HG02884 (cell line): ENCODE measurements around the gene TNFRSF4.
"Not testable (repeated sequence)": the region's sequence is repeated elsewhere in the genome, so short reads cannot be mapped to it uniquely, and the experiment has no call there.

Source experiments
- ATAC-seq: cut with Tn5 transposase; IDR thresholded peaks from one replicate; pipeline ENCODE4 v1.9.1; 2021; ENCODE audit warnings: mild to moderate bottlenecking, moderate library complexity; ENCODE audit not compliant: unreplicated experiment

TNFRSF4 gene

GRCh38 chr1:1204425-1204920 lies 9.5 kb downstream of the TNFRSF4 start:
- ATAC-seq, result no peak

DNA sequence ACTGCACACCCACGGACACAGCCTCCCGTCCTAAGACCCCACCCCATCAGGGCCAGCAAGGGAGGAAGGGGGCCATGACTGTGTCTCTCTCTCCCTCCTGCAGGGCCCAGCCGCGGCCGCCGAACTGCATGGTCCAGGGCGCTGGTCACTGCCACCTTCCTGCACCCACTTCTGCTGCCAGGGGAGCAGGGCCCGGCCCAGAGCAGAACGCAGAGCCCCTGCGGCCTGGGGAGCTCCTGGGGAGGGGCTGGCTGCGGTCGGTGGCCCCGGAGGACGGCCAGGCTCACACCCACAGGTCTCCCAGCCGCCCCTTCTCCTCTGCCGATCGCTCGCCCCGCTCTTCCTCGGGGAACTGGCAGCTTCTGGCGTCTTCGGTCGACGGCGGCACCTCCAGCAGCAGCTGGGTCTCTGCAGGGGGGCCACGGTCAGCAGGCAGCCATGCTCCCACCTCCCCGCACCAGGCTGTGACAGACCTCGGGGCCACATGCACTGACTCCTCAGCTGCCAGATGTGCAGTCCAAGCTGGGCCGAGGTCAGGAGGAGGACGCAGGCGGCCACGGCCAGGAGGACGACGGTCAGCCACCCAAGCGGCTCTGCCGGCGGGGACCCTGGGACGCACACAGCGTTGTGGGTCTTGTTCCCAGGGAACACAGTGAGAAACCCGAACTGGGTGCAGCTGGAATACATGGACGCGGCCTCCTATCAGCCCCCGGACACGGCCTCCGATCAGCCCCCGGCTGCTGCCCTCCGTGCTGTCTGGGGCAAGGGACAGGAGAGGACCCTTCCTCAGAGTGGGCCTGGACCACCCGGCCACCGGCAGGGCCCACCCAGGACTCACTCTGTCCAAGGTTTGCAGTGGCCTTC lies 10.2 kb downstream of the TNFRSF4 start:
- no peak for ATAC-seq

DNA sequence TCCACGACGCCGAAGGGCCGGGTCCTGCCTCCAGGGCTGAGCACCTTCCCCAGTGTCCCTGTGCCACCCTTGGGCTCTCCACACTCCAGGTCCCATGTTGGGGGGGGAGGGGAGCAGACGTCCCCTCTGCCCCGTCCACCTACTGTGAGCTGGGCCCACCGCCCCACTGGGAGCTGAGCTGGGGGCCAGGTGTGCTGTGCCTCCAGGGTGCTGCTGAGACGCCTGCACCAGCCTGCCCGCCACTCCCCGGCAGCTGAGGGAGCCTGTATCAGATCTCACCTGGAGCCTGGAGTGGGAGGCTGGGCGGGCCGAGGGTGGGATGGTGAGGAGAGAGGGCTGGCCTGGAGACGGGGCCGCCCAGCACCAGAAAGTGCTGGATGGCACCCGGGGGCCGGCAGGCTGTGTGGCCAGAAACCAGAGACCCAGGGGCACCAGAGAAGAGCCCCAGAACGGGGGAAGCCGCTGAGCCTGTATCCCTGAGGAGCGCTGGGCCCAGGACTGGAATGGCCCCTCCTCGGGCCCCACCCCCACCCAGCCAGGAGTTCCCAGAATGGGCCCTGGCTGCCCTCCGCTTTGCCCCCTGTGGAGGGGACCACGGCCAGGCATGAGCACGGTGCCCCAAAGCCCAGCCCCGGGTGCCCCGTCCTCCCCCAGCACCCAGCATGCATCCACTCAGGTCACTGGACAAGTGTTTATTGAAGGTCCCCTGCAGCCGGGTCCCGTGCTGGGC lies 11.0 kb downstream of the TNFRSF4 start:
- ATAC-seq, result no peak

GRCh38 chr1:1200876-1201810 lies 12.8 kb downstream of the TNFRSF4 start:
- ATAC-seq, result no peak

- no peak for ATAC-seq
Observed at GRCh38 chr1:1199961-1200875, 13.7 kb downstream of the TNFRSF4 start.

DNA sequence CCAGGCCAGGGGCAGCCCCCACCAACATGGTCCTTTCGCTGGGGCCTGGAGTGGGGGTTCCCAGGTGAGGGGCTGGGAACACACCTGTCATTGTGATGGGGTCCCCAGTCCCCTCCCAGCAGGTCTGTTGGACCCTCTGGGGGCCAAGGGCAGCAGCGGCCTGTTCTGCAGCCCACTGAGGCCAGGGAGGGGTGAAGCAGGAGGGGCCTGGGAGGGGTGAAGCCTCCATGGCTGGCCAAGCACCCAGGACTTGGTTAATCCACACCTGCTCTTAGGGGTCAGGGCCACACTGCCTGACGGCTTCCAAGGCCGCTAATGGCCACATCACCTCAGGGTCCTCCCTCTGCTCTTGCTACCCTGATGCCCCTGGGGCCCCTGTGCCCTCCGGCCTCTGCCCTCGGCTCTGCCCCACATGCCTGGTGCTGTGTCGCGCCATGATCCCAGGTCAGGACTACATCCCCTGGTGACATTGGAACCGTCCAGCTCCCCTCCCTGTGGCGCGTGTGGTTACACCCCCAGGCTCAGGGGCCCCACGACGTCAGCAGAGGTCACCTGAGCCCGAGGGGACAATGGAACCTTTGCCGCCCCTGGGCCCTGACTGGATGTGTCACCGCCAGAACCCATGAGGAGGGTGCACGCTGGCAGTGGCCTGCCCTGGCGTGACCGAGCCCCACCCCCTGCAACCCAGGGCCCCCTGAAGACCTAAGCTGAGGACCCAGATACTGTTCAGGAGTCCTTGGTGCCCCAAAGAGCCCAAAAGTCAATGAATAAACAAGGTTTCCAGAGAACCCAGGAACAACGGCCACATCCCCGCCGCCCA lies 14.6 kb downstream of the TNFRSF4 start:
- no peak for ATAC-seq

- ATAC-seq, result no peak
Observed at GRCh38 chr1:1198423-1199140, 15.4 kb downstream of the TNFRSF4 start.

GRCh38 chr1:1197551-1198422 lies 16.2 kb downstream of the TNFRSF4 start:
- no peak for ATAC-seq

DNA sequence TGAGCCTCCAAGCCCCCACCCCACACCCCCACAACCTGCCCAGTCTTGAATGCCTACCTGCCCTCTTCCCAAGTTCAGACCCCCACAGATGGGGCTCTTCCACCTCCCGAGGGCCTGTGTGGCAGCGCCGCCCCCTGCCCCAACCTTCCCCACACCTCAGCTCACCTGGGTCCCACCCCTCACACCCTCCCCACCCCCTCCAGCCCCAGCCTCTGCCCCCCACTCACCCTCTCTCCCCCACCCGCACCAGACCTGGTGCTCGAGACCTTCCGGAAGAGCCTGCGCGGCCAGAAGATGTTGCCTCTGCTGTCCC lies 16.8 kb downstream of the TNFRSF4 start:
- ATAC-seq, result no peak

GRCh38 chr1:1196431-1197187 lies 17.3 kb downstream of the TNFRSF4 start:
- no peak for ATAC-seq

- not testable (repeated sequence) for ATAC-seq
Observed at GRCh38 chr1:1195726-1196125, 18.2 kb downstream of the TNFRSF4 start.

DNA sequence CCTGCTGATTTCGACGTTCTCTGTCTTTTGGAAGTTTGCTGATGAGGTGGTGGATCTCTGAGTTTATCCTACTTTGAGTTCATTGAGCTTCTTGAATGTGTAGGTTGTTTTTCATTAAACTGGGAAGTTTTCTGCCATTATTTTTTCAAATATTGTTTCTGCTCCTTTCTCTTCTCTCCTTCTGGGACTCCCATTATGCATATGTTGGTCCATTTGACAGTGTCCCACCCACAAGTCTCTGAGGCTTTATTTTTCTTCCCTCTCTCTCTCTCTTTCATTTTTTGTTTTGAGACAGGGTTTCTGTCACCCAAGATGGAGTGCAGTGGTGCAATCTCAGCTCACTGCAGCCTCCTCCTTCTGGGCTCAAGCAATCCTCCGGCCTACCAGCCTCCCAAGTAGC lies 19.2 kb downstream of the TNFRSF4 start:
- ATAC-seq, result no peak

DNA sequence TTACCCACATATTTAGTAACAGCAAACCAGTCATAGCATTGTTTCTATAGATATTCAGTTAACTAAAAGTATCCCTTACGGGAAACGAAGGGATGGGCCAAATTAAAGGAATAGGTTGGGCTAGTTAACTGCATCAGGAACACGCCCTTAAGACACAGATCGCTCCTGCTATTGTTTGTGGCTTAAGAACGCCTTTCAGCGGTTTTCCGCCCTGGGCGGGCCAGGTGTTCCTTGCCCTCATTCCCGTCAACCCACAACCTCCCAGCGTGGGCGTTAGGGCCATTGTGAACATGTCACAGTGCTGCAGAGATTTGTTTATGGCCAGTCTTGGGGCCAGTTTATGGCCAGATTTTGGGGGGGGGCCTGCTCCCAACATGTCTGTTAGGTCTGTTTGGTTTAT lies 22.2 kb downstream of the TNFRSF4 start:
- no peak for ATAC-seq

DNA sequence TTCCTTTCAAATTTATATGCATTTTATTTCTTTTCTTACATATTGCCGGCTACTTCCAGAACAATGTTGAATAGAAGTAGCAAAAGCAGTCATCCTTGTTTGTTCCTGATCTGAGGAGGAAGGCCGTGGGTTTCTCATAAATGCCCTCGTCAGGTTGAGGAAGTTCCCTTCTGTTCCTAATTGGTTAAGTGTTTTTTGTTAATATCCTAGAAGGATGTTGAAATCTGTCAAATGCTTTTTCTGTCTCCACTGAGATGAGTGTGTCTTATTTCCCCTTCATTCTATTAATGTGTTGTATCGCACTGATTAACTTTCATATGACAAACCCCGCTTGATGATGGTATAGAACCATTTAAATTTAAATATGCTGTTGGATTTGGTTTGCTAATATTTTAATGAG lies 24.8 kb downstream of the TNFRSF4 start:
- no peak for ATAC-seq

- no peak for ATAC-seq
Observed at GRCh38 chr1:1187938-1188337, 26.0 kb downstream of the TNFRSF4 start.

DNA sequence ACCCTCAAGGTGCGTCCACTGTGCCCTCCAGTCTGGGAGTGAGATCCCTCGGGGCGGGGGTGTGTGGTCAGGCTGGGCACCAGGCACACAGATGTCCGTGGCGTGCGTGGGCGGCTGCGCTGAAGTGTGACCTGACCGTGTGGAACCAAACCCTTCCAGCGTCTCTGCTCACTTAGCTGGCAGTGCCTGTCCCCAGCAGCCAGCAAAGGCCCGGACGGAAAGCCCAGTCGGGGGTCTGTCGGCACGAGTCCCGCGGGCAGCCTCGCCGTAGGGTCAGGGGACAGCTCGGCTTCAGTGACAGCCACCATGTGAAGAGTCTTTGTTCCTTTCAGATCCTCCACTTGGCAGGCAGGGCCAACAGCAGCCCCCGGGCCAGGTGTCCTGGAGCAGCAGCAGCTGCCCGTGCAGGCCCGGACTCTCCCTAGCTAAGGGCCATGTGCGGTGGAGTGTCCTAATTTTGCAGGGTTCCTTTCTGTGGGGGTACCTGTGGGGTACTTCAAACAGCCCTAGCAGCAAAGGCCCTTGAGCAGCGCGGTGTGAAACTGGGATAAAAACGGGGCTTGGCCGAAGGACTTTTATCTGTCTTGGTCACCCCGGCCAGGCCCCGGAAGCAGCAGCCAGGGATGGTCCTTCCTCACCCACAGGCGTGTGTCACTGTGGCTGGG lies 28.7 kb downstream of the TNFRSF4 start:
- no peak for ATAC-seq
